HG03280 (cell line): ENCODE results near the gene DISP2.

Source experiments
- ATAC-seq: cut with Tn5 transposase; IDR thresholded peaks from one replicate; pipeline ENCODE4 v1.9.1; 2021; ENCODE audit warnings: mild to moderate bottlenecking, moderate library complexity; ENCODE audit not compliant: unreplicated experiment

DISP2 gene

DNA sequence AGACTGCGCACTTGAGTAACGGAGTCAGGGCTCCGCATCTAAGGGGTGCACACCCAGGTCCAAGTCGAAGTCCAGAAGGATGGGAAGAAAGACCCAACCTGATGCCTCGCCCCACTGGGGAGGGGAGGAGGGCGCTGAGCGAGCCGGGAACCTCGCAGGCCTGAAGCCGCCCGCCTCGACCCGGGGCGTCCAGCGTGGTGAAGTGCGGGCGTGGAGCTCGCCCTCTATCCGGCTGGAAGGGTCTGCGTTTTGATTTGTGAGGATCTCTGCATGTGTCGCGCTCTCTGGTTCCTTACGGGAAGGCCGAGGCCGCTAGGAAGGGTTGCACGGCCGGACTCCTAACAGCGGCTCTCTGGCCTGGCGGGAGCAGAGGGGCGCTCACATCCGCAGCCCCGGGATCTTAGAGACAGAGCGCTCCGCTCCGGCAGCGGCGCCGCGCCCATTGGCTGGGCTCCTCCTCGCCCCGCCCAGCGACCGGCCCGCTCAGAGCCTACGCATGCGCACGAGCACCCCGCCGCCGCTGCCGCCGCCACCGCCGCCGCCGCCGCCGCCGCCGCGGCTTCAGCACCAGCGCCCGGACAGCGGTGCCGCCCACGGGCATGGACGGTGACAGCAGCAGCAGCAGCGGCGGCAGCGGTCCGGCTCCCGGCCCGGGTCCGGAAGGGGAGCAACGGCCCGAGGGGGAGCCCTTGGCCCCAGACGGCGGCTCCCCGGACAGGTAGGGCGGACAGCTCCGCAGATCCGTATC, at the start of gene DISP2:
DISP2 (plus strand) TSS at position 497 of the 748 bp plus-strand sequence; CDS start at position 600, 103 bp downstream.
- ATAC-seq = peak; percentile 85

DNA sequence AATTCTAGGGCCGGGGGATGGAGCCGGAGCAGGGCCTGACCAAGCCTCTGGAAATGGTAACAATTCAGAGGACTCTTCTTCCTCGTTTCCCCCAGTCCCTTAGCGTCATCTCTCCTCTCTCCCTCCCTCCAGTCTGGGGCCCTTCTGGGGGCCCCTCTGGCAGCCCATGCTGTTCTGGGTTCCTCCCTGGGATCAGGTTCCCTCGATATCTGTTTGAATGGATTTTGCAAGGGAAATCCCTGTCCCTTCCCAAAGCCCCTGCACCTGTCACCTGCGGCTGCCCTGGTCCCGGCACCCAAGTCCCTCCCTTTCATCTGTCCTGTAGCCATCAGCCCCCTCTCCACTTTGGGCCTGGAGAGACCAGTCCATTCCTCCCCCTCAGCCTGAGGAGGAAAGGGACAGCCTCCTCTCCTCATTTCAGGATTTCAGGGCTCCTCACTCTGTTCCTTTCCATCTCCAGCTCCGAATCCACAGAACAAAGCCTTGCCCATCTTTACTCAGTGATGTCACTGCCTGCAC, 48.6 kb upstream of the DISP2 start:
- ATAC-seq = no peak

GRCh38 chr15:40310001-40310959, 47.7 kb upstream of the DISP2 start:
- no peak for ATAC-seq

GRCh38 chr15:40310993-40311392, 47.0 kb upstream of the DISP2 start:
- ATAC-seq = no peak

DNA sequence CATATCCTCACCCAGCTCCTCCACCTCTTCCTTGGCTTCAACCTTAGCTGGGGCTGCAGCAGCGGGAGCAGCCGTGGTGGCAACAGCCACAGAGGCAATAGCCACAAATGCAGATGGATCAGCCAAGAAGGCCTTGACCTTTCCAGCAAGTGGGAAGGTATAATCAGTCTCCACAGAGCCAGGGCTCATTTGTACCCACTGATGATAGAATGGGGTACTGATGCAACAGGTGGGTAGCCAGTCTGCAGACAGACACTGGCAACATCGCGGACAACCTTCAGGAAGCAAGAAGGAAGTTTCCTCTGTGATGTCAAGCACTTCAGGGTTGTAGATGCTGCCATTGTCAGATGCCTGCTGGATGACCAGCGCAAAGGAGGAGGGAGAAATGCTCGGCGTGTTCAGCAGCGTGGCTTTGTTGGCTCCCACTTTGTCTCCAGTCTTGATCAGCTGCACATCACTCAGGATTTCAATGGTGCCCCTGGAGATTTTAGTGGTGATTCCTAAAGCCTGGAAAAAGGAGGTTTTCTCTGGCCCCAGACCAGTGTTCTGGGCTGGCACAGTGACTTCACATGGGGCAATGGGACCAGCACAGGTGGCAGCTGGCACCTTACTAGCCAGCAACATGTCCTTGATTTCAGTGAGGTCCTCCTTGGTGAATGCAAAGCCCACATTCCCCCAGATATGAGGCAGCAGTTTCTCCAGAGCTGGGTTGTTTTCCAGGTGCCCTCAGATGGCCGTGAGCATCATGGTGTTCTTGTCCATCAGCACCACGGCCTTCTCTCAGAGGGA, 45.5 kb upstream of the DISP2 start:
- no peak for ATAC-seq

GRCh38 chr15:40313531-40314398, 44.3 kb upstream of the DISP2 start:
- no peak for ATAC-seq

DNA sequence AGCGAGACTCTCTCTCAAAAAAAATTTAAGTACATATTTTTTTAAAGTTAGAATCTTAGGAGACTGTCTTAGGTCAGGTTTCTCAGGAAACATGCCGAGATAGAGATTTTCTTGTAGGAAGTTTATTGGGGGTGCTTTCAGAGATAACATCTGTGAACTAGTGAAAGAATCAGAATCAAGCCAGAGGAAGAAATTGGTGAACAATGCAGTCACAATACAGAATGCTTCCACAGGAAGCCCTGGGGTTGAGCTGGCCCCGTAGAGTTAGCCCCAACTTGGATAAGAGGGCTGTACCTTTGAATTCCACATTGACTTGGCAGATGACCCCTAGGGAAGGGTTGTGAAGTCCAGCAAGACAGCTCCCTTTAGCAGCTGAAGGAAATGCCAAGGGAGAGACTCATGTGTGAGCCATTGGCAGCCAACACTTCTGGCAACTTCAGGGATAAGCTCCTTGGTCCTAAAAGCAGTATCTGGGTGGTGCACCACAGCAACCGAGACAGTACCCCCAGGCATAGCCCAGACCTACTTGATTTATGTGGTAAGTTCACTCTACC, 43.2 kb upstream of the DISP2 start:
- no peak for ATAC-seq

DNA sequence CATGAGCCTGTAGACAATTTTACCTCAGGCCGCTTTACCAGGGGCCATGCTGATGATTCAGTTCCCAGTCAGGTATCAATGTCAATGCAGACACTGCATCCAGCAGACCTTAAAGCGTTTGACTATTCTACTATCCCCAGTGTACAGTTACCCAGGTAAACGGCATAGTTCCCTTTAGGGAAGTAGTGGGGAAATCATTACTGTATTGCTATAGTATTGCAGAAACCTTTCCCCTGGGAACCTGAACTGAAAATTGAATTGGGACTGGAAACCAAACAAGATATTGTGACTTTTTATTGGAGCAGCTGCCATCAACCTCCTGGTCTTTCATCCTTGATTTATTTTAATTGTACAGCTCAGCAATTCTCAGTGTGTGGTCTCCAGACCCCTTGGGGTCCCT, 41.1 kb upstream of the DISP2 start:
- ATAC-seq = no peak

DNA sequence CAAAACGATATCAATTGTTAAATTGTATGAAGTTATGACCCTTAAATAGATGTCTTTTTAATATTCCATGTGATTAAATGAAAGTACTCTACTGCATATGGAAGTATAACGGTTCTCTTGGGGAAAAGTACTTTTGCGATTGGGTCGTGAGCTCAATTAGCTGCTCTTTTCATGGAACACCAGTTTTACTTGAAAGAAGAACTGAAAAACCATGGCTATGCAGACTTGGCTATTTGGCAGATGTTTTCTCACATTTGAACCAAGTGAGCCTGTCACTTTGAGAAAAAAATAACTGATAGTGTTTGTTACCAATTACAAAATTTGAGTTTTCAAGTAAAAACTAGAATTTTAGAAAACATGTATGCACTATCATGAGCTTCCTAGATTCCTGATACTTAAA, 40.4 kb upstream of the DISP2 start:
- no peak for ATAC-seq

DNA sequence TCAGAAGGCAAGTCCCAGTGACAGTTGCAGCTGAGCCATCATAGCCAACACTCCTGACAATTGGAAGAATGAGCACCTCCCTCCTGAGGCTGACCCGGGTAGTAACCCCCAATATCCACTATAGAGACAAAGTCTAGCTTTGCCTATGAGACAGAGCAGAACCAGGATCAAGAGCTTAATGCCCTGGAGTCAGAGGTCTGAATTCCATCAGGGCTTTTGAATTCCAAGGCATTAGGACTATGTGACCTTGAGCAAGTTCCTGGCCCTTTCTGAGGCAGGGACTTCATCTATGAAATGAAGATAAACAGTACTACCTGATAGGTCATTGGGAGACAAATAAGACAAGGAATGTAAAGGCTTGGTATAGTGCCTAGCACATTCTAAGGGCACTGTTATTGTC, 37.6 kb upstream of the DISP2 start:
- no peak for ATAC-seq

DNA sequence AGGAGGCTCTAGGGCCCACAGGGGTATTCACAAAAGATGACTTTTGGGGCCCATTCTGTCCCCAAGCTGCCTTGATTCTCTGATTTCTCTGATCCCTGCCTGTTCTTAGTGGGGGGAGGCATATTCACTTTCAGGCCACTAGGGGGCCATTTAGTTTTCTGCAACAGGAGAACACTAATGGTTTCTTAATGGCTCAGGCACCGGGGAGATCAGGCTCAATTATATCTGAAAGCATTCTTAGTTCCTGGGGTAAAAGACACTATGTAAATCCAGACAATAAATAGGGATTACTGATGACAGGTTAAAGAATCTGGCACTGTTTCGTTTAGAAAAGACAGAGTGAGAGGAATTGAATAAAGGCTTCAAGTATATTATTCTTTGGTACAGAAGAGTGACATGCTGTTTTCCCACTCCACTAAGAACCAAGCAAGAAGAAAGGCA, 37.1 kb upstream of the DISP2 start:
- ATAC-seq = peak; percentile 27

- ATAC-seq = peak; percentile 2
Measured at GRCh38 chr15:40322531-40323238, 35.3 kb upstream of the DISP2 start.

- peak; percentile 82 for ATAC-seq
Measured at GRCh38 chr15:40323239-40323952, 34.6 kb upstream of the DISP2 start, which contains the start of gene INAFM2. TSS of gene INAFM2 (plus strand) at chr15:40323692. CDS start at chr15:40324056, 364 bp downstream.

- no peak for ATAC-seq
Measured at GRCh38 chr15:40323953-40324937, 33.8 kb upstream of the DISP2 start.

DNA sequence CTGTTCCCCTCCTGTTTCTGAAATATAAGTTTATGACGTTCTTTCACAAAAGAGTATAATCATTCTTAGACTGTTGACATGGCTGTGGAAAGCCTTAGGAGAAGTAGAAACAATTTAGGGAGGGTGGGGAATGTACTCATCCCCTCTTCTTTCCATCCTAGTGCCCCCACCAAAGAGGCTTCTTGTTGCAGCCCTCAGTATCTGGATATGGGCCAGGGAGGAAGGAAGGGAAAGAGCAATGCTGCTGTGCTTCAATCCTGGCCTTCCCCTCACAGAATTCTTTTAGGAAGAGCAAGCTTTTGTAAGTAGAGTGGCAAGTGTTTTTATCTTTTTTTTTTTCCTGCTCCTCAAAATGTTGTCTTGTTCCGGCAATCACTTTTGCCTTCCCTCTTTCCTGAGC, 32.8 kb upstream of the DISP2 start:
- ATAC-seq = no peak

- ATAC-seq = no peak
Measured at GRCh38 chr15:40325700-40326099, 32.3 kb upstream of the DISP2 start.

- no peak for ATAC-seq
Measured at GRCh38 chr15:40327457-40327856, 30.6 kb upstream of the DISP2 start.
